GM23338 (cell line): ENCODE data around the gene EXOC4. TPM values are rescaled to one million over a fixed set of nuclear protein-coding genes. Genes with fewer than 3 reads are reported as not detected.

ENCODE experiments used
- ATAC-seq: fragments of 200-7000 bp; cut with Tn5 transposase; 3 replicates; pipeline ENCODE4 v1.9.1; 2020
- DNase-seq: peaks from one replicate; pipeline ENCODE4 v3.0.0-alpha.2; 2015; ENCODE audit warnings: low spot score
- H2AFZ ChIP-seq: fragments of 200-600 bp; sonication (generic); 2 replicates; pipeline ENCODE4 v1.8.0; 2016; ENCODE audit warnings: antibody characterized with exemption, mild to moderate bottlenecking, moderate library complexity
- H3F3A ChIP-seq: fragments of 200-600 bp; sonication (generic); replicated peaks from 2 replicates; pipeline ENCODE4 v1.8.0; 2017; ENCODE audit warnings: antibody characterized with exemption, mixed run types, low read depth
- H3K27ac ChIP-seq: fragments of 200-600 bp; sonication (generic); 2 replicates; pipeline ENCODE4 v1.6.1; 2016; ENCODE audit warnings: low read depth
- H3K27me3 ChIP-seq: fragments of 200-600 bp; sonication (generic); 2 replicates; pipeline ENCODE4 v1.8.0; 2016; ENCODE audit warnings: mild to moderate bottlenecking, mixed run types, moderate library complexity; ENCODE audit not compliant: insufficient read depth
- H3K36me3 ChIP-seq: fragments of 200-600 bp; sonication (generic); 2 replicates; pipeline ENCODE4 v1.8.0; 2016; ENCODE audit warnings: mild to moderate bottlenecking; ENCODE audit not compliant: insufficient read depth
- H3K4me1 ChIP-seq: fragments of 200-600 bp; sonication (generic); 2 replicates; pipeline ENCODE4 v1.8.0; 2016; ENCODE audit warnings: mild to moderate bottlenecking, moderate library complexity; ENCODE audit not compliant: insufficient read depth
- H3K4me2 ChIP-seq: fragments of 200-600 bp; sonication (generic); 2 replicates; pipeline ENCODE4 v1.7.1; 2017; ENCODE audit warnings: mixed run types
- H3K4me3 ChIP-seq: fragments of 200-600 bp; sonication (generic); 2 replicates; pipeline ENCODE4 v1.6.1; 2016; ENCODE audit warnings: mixed run types
- H3K79me2 ChIP-seq: fragments of 200-600 bp; sonication (generic); replicated peaks from 2 replicates; pipeline ENCODE4 v1.8.0; 2017; ENCODE audit warnings: mild to moderate bottlenecking; ENCODE audit not compliant: insufficient read depth
- H3K9me2 ChIP-seq: fragments of 200-600 bp; sonication (generic); 2 replicates; pipeline ENCODE4 v1.8.0; 2017; ENCODE audit not compliant: insufficient read depth
- H4K20me1 ChIP-seq: fragments of 200-600 bp; sonication (generic); replicated peaks from 2 replicates; pipeline ENCODE4 v1.8.0; 2017; ENCODE audit warnings: mild to moderate bottlenecking; ENCODE audit not compliant: insufficient read depth
- H3K27ac Mint-ChIP-seq: 2 replicates; pipeline ENCODE4 v1.8.0; 2020; ENCODE audit warnings: inconsistent platforms, mild to moderate bottlenecking, moderate library complexity, mixed read lengths
- H3K27me3 Mint-ChIP-seq: 3 replicates; pipeline ENCODE4 v1.8.0; 2022; ENCODE audit warnings: low read depth, mild to moderate bottlenecking, moderate library complexity, mixed read lengths, inconsistent platforms; ENCODE audit not compliant: insufficient read depth, poor library complexity
- H3K36me3 Mint-ChIP-seq: 3 replicates; pipeline ENCODE4 v1.8.0; 2021; ENCODE audit warnings: low read depth, mild to moderate bottlenecking, inconsistent platforms, moderate library complexity, mixed read lengths
- H3K4me1 Mint-ChIP-seq: 3 replicates; pipeline ENCODE4 v1.8.0; 2020; ENCODE audit warnings: mild to moderate bottlenecking, inconsistent platforms, mixed read lengths
- H3K4me3 Mint-ChIP-seq: 3 replicates; pipeline ENCODE4 v1.8.0; 2021; ENCODE audit warnings: moderate library complexity, mild to moderate bottlenecking, inconsistent platforms, mixed read lengths
- H3K9me3 Mint-ChIP-seq: 3 replicates; pipeline ENCODE4 v1.8.0; 2020; ENCODE audit warnings: moderate library complexity, mild to moderate bottlenecking, inconsistent platforms, mixed read lengths
- CREB1 ChIP-seq: fragments of 250-450 bp; sonication (Bioruptor Pico); IDR thresholded peaks from 2 replicates; pipeline ENCODE4 v1.5.0; 2020; ENCODE audit warnings: low read depth, mild to moderate bottlenecking, moderate library complexity
- CTCF ChIP-seq, 2 experiments: fragments of 200-600 bp in 1 of 2; sonication (generic) in 1 of 2; conservative IDR thresholded peaks; 2 replicates each; pipeline versions ENCODE4 v1.5.1 to v1.6.1; 2016 to 2017; ENCODE audit warnings: antibody characterized with exemption in 2 of 2, low read depth in 2 of 2, mild to moderate bottlenecking in 2 of 2, moderate library complexity in 1 of 2
- ETS1 ChIP-seq: IDR thresholded peaks from 2 replicates; pipeline ENCODE4 v1.6.1; 2016; ENCODE audit warnings: antibody characterized with exemption
- EZH2 ChIP-seq: fragments of 200-600 bp; sonication (generic); IDR thresholded peaks from one replicate; pipeline ENCODE4 v1.8.0; 2017; ENCODE audit warnings: antibody characterized with exemption, mild to moderate bottlenecking, low read depth; ENCODE audit not compliant: unreplicated experiment
- EZH2phosphoT487 ChIP-seq: fragments of 200-600 bp; sonication (generic); IDR thresholded peaks from one replicate; pipeline ENCODE4 v1.8.1; 2018; ENCODE audit warnings: antibody characterized with exemption; ENCODE audit not compliant: unreplicated experiment
- JUNB ChIP-seq: IDR thresholded peaks from one replicate; pipeline ENCODE4 v1.6.1; 2016; ENCODE audit warnings: antibody characterized with exemption; ENCODE audit not compliant: unreplicated experiment
- NANOG ChIP-seq: IDR thresholded peaks from 2 replicates; pipeline ENCODE4 v1.6.1; 2016; ENCODE audit warnings: antibody characterized with exemption, borderline replicate concordance
- POLR2AphosphoS5 ChIP-seq: IDR thresholded peaks from 2 replicates; pipeline ENCODE4 v1.6.1; 2016; ENCODE audit warnings: antibody characterized with exemption, low read depth
- STAT1 ChIP-seq: IDR thresholded peaks from one replicate; pipeline ENCODE4 v1.6.1; 2016; ENCODE audit warnings: antibody characterized with exemption; ENCODE audit not compliant: unreplicated experiment
- ZNF114 ChIP-seq: fragments of 250-450 bp; sonication (Bioruptor Pico); IDR thresholded peaks from 2 replicates; pipeline ENCODE4 v1.5.0; 2020; ENCODE audit warnings: mild to moderate bottlenecking, moderate library complexity
- ZNF331 ChIP-seq: fragments of 250-450 bp; sonication (Bioruptor Pico); IDR thresholded peaks from 2 replicates; pipeline ENCODE4 v1.5.0; 2020; ENCODE audit warnings: low read depth, mild to moderate bottlenecking, moderate library complexity
- polyA plus RNA-seq: library from polyadenylated mRNA; unstranded; fragments of >200 nt; fragmentation: Nextera tagmentation; extraction: Ambion mirVana; gene quantifications from 2 replicates; pipeline ENCODE4 v1.2.1, GENCODE V29; 2016
- total RNA-seq: library from RNA; depleted of rRNA; stranded (reverse); fragments of >200 nt; shearing (Covaris generic); gene quantifications from 2 replicates; pipeline ENCODE4 v1.2.3, GENCODE V29; 2014
- TF ChIP-seq, protein P1 (sequence below): IDR thresholded peaks from one replicate; pipeline ENCODE4 v1.6.1; 2018; ENCODE audit warnings: antibody characterized with exemption; ENCODE audit not compliant: unreplicated experiment
- TF ChIP-seq, protein P2 (sequence below): fragments of 250-450 bp; sonication (Bioruptor Pico); IDR thresholded peaks from 2 replicates; pipeline ENCODE4 v1.5.0; 2020; ENCODE audit warnings: mild to moderate bottlenecking, moderate library complexity

The EXOC4 gene
- total and polyA plus RNA-seq, 2 experiments from 2014 or later: 37.5 to 52.7 TPM

- H3K9me3 Mint-ChIP-seq: no peaks in the 10 kb centered on the region
- H4K20me1 ChIP-seq: no peaks in the 10 kb centered on the region
- no peaks in the 10 kb centered on the region for H3K79me2 ChIP-seq
- H3K27me3 Mint-ChIP-seq: peaks cover 2% of the 10 kb centered on the region
- no peaks in the 10 kb centered on the region for H3F3A ChIP-seq
- no peak overlapping the region for H3K4me2 ChIP-seq
- no peaks in the 10 kb centered on the region for H3K9me2 ChIP-seq
- DNase-seq (no peak), ATAC-seq (no peak)
- no peaks in the 10 kb centered on the region for H3K36me3 ChIP-seq
- H3K4me3 Mint-ChIP-seq: no peak overlapping the region
- TF ChIP-seq, protein P1, sequence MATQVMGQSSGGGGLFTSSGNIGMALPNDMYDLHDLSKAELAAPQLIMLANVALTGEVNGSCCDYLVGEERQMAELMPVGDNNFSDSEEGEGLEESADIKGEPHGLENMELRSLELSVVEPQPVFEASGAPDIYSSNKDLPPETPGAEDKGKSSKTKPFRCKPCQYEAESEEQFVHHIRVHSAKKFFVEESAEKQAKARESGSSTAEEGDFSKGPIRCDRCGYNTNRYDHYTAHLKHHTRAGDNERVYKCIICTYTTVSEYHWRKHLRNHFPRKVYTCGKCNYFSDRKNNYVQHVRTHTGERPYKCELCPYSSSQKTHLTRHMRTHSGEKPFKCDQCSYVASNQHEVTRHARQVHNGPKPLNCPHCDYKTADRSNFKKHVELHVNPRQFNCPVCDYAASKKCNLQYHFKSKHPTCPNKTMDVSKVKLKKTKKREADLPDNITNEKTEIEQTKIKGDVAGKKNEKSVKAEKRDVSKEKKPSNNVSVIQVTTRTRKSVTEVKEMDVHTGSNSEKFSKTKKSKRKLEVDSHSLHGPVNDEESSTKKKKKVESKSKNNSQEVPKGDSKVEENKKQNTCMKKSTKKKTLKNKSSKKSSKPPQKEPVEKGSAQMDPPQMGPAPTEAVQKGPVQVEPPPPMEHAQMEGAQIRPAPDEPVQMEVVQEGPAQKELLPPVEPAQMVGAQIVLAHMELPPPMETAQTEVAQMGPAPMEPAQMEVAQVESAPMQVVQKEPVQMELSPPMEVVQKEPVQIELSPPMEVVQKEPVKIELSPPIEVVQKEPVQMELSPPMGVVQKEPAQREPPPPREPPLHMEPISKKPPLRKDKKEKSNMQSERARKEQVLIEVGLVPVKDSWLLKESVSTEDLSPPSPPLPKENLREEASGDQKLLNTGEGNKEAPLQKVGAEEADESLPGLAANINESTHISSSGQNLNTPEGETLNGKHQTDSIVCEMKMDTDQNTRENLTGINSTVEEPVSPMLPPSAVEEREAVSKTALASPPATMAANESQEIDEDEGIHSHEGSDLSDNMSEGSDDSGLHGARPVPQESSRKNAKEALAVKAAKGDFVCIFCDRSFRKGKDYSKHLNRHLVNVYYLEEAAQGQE: no peak
- TF ChIP-seq ETS1 (no peak), ZNF114 (CRISPR knock-in tag) (no peak), STAT1 (no peak), CTCF (conservative IDR thresholded peaks at IDR 0.05; ENCODE audit: low read depth in 2 of 2) (no peak), POLR2AphosphoS5 (no peak), NANOG (no peak), EZH2phosphoT487 (no peak), CREB1 (CRISPR knock-in tag) (no peak), JUNB (no peak), ZNF331 (CRISPR knock-in tag) (no peak), EZH2 (no peak)
- TF ChIP-seq, protein P2, sequence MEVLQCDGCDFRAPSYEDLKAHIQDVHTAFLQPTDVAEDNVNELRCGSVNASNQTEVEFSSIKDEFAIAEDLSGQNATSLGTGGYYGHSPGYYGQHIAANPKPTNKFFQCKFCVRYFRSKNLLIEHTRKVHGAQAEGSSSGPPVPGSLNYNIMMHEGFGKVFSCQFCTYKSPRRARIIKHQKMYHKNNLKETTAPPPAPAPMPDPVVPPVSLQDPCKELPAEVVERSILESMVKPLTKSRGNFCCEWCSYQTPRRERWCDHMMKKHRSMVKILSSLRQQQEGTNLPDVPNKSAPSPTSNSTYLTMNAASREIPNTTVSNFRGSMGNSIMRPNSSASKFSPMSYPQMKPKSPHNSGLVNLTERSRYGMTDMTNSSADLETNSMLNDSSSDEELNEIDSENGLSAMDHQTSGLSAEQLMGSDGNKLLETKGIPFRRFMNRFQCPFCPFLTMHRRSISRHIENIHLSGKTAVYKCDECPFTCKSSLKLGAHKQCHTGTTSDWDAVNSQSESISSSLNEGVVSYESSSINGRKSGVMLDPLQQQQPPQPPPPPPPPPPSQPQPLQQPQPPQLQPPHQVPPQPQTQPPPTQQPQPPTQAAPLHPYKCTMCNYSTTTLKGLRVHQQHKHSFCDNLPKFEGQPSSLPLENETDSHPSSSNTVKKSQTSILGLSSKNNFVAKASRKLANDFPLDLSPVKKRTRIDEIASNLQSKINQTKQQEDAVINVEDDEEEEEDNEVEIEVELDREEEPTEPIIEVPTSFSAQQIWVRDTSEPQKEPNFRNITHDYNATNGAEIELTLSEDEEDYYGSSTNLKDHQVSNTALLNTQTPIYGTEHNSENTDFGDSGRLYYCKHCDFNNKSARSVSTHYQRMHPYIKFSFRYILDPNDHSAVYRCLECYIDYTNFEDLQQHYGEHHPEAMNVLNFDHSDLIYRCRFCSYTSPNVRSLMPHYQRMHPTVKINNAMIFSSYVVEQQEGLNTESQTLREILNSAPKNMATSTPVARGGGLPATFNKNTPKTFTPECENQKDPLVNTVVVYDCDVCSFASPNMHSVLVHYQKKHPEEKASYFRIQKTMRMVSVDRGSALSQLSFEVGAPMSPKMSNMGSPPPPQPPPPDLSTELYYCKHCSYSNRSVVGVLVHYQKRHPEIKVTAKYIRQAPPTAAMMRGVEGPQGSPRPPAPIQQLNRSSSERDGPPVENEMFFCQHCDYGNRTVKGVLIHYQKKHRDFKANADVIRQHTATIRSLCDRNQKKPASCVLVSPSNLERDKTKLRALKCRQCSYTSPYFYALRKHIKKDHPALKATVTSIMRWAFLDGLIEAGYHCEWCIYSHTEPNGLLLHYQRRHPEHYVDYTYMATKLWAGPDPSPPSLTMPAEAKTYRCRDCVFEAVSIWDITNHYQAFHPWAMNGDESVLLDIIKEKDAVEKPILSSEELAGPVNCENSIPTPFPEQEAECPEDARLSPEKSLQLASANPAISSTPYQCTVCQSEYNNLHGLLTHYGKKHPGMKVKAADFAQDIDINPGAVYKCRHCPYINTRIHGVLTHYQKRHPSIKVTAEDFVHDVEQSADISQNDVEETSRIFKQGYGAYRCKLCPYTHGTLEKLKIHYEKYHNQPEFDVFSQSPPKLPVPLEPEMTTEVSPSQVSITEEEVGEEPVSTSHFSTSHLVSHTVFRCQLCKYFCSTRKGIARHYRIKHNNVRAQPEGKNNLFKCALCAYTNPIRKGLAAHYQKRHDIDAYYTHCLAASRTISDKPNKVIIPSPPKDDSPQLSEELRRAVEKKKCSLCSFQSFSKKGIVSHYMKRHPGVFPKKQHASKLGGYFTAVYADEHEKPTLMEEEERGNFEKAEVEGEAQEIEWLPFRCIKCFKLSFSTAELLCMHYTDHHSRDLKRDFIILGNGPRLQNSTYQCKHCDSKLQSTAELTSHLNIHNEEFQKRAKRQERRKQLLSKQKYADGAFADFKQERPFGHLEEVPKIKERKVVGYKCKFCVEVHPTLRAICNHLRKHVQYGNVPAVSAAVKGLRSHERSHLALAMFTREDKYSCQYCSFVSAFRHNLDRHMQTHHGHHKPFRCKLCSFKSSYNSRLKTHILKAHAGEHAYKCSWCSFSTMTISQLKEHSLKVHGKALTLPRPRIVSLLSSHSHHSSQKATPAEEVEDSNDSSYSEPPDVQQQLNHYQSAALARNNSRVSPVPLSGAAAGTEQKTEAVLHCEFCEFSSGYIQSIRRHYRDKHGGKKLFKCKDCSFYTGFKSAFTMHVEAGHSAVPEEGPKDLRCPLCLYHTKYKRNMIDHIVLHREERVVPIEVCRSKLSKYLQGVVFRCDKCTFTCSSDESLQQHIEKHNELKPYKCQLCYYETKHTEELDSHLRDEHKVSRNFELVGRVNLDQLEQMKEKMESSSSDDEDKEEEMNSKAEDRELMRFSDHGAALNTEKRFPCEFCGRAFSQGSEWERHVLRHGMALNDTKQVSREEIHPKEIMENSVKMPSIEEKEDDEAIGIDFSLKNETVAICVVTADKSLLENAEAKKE: no peak
- H3K4me1 ChIP-seq: no peaks in the 10 kb centered on the region
- no peak overlapping the region for H2AFZ ChIP-seq
- H3K27ac ChIP-seq: no peak overlapping the region
- no peaks in the 10 kb centered on the region for H3K27me3 ChIP-seq
- no peak overlapping the region for H3K27ac Mint-ChIP-seq
- no peaks in the 10 kb centered on the region for H3K36me3 Mint-ChIP-seq
- peaks cover 14% of the 10 kb centered on the region for H3K4me1 Mint-ChIP-seq
- no peak overlapping the region for H3K4me3 ChIP-seq
These were observed 503.0 kb downstream of the EXOC4 start for GRCh38 chr7:133755901-133756300.
